HUES64 (cell line): ENCODE data around the gene SERAC1.

ENCODE experiments used
- H3K27ac ChIP-seq: 2 replicates; pipeline ENCODE4 v1.7.0; 2013; ENCODE audit warnings: low read depth, low read length, inconsistent platforms
- H3K27me3 ChIP-seq: 2 replicates; pipeline ENCODE4 v1.6.1; 2013; ENCODE audit warnings: mild to moderate bottlenecking, low read length; ENCODE audit not compliant: insufficient read depth
- H3K36me3 ChIP-seq: 2 replicates; pipeline ENCODE4 v1.6.1; 2013; ENCODE audit warnings: mild to moderate bottlenecking, low read length; ENCODE audit not compliant: insufficient read depth
- H3K4me1 ChIP-seq: 2 replicates; pipeline ENCODE4 v1.6.1; 2013; ENCODE audit warnings: mild to moderate bottlenecking, low read length, moderate library complexity; ENCODE audit not compliant: insufficient read depth
- H3K4me3 ChIP-seq: 2 replicates; pipeline ENCODE4 v1.5.1; 2013; ENCODE audit warnings: mild to moderate bottlenecking, low read length, moderate library complexity
- H3K9ac ChIP-seq: 2 replicates; pipeline ENCODE4 v1.6.1; 2013; ENCODE audit warnings: mild to moderate bottlenecking, low read depth, low read length
- H3K9me3 ChIP-seq: 2 replicates; pipeline ENCODE4 v1.6.1; 2013; ENCODE audit warnings: low read depth, low read length; ENCODE audit not compliant: insufficient read depth
- WGBS: fragments of 150-250, 120-280 bp; methylation state at CpG from one replicate; pipeline ENCODE4 v1.1.7; 2013; ENCODE audit warnings: missing lambda C conversion rate; 5-methylcytosine and 5-hydroxymethylcytosine counted together

The SERAC1 gene

DNA sequence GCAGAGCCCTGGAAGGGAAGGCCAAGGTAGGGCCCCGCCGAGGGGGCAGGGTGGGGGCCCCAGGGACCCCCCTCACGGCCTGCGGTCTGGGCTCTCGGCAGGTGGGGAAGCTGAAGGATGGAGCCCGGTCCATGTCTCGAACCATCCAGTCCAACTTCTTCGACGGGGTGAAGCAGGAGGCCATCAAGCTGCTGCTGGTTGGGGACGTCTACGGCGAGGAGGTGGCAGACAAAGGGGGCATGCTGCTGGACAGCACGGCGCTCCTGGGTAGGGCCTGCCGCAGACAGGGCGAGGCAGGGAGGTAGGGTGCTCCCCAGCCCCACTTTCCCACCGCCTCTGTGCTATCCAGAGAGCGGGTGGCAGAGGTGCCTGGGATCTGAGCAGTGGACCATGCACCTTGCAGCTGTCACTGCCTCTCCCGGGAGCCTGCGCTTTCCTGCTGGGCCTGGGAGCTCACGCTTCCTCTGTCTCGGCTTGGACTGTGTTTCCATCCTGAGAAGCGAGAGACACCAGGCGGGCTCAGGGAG lies 103.3 kb downstream of the SERAC1 start:
- Histone ChIP-seq H3K4me1 (peaks cover 5% of the 10 kb centered on the region; the same call in 1 of the 2 replicates), H3K27ac (no peak overlapping the region), H3K9ac (no peak overlapping the region), H3K36me3 (peaks cover 20% of the 10 kb centered on the region), H3K4me3 (no peak overlapping the region), H3K27me3 (no peaks in the 10 kb centered on the region), H3K9me3 (no peaks in the 10 kb centered on the region)
- WGBS, result 94% methylated on average over 24 of the region's 24 CpGs

DNA sequence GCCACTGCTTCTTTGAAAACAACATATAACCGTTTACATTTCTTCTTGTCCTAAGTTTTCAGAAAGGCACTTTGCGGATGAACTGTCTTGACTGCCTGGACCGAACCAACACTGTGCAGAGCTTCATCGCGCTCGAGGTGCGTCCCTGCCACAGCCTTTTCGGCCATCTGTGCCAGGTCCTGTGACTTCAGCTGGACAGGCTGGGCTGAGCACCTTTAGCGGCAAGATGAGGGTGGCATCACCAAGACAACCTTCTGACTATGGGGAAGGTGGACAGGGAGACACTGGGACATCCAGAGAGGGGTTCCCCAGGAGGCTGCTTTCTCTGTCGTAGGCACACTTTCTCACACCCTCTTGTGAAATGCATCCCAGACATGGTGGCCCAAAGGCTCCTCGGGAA lies 104.3 kb downstream of the SERAC1 start:
- no peak overlapping the region for H3K4me3 ChIP-seq
- H3K36me3 ChIP-seq, result peaks cover 17% of the 10 kb centered on the region
- H3K9me3 ChIP-seq, result no peaks in the 10 kb centered on the region
- no peaks in the 10 kb centered on the region for H3K27me3 ChIP-seq
- H3K9ac ChIP-seq, result no peak overlapping the region
- peaks cover 4% of the 10 kb centered on the region; the same call in 1 of the 2 replicates for H3K4me1 ChIP-seq
- H3K27ac ChIP-seq, result no peak overlapping the region
- 97% methylated on average over 11 of the region's 11 CpGs for WGBS

DNA sequence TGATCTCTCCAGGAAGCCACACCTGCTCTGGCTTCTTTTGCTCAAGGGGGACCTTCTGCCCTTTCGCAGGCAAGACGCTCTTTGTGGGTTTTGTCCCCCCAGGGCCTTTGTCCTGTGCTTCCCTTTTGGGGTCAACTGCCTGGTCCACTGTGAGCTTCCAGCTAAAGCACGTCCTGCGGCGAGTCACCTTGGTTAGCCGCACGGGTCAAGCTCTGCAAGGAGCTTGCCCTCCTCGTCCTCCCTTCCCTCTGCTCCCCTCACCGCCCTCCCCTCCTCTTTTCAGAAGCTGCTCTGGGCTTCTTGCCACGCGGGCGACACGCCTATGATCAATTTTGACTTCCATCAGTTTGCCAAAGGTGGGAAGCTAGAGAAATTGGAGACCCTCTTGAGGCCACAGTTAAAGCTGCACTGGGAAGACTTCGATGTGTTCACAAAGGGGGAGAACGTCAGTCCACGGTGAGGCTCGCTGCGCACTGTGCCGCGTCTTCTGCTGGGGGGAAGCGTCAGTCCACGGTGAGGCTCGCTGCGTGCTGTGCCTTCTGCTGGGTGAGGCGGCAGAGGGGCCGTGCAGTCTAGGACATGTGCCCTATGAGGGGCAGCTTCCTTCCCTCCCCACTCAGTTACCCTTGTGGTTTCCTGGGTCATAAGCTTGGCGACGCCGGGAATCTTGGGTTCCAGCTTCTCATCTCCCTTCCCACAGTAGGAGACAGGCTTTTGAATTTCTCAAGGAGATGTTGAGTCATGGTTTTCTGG lies 106.2 kb downstream of the SERAC1 start:
- H3K9ac ChIP-seq, result no peak overlapping the region
- no peak overlapping the region for H3K27ac ChIP-seq
- H3K27me3 ChIP-seq, result no peaks in the 10 kb centered on the region
- no peak overlapping the region for H3K4me3 ChIP-seq
- no peaks in the 10 kb centered on the region for H3K4me1 ChIP-seq
- no peaks in the 10 kb centered on the region for H3K9me3 ChIP-seq
- WGBS, result 96% methylated on average over 29 of the region's 29 CpGs
- peaks cover 17% of the 10 kb centered on the region for H3K36me3 ChIP-seq

DNA sequence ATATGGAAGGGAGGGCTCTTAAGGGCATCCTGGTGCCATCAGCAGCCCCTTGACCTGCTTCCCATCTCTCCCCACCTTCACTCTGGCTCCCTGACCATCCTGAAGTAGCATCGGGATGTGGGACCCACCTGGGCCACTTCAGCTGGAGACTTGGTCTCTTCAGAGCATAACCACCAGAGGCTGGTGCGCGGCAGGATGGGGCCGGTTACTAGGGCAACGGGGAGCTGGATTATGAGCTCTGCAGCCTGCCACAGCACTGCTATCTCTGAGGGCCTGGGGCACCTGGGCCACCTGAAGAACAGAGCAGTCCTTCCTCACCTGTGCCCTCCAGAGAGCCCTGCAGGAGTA lies 106.7 kb downstream of the SERAC1 start:
- H3K4me3 ChIP-seq, result no peak overlapping the region
- H3K27ac ChIP-seq, result no peak overlapping the region
- WGBS, result 93% methylated on average over 5 of the region's 5 CpGs

DNA sequence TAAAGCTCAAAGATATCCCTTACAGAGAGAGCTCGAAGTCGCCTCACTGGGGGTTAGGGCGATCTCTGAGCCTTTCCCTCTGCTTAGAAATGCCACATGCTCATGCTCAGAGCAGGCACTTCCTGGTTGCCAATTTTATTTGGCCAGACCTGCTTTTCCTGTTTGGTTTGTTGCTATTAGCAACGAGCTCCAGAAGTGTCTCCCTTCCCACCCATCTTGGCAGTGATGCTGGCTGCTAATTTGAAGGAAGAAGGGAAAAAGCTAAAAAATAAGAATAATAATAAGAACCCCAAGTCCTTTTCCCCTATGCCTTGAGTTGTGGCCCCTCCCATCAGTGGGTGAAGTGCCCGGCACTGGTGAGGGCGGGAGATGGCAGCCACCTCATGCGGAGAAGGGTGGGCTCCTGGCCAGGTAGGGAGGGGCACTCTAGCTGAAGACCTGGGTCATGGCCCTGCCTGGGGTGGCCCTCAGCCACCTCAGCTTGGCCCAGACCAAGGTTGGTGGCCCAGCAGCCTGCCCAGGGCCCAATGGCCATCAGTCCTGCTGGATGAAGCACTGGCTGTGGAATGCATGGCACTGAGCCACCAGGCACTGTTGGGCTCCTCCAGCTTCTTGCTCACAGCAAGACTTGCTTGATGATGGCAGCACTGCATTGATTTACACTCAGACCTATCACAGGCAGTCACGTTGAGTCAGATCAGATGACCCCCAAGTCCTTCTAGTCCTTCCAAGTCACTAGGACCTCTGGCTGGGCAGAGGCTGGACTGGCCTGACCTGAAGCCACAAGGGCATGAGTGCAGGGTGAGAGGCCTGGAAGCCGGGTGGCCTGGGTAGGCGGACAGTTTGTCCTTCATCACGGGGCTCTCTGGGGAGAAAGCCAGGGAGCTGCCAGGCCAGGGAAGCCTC lies 107.4 kb downstream of the SERAC1 start:
- H3K9ac ChIP-seq, result 0 out of 2 replicates have a peak overlapping the region, but pooled peaks have one; percentile 15
- no peaks in the 10 kb centered on the region for H3K9me3 ChIP-seq
- H3K4me1 ChIP-seq, result no peaks in the 10 kb centered on the region
- no peak overlapping the region for H3K4me3 ChIP-seq
- H3K27ac ChIP-seq, result no peak overlapping the region
- peaks cover 11% of the 10 kb centered on the region for H3K36me3 ChIP-seq
- no peaks in the 10 kb centered on the region for H3K27me3 ChIP-seq
- 95% methylated on average over 11 of the region's 11 CpGs for WGBS

More for the DNA sequence above, 106.7 kb downstream of the SERAC1 start:
- Histone ChIP-seq H3K36me3 (peaks cover 14% of the 10 kb centered on the region), H3K9ac (no peak overlapping the region), H3K27me3 (no peaks in the 10 kb centered on the region), H3K9me3 (no peaks in the 10 kb centered on the region), H3K4me1 (no peaks in the 10 kb centered on the region)
